ENCODE measurements around the gene CFAP97. TPM values are rescaled to one million over a fixed set of nuclear protein-coding genes. Genes with fewer than 3 reads are reported as not detected.

CFAP97 gene
- total and polyA plus RNA-seq, 9 donors: 14.1 to 57.6 (median 38.2) TPM

GRCh38 chr4:185186769-185187168, 17.0 kb downstream of the CFAP97 start:
- WGBS, 3 donors: 66 to 75% (median 71%) methylated on average over 3 of the region's 3 CpGs
- H3K4me1 ChIP-seq (ENCODE audit: insufficient read depth): peaks cover 1% of the 10 kb centered on the region
- TF ChIP-seq POLR2A (IDR thresholded peaks at IDR 0.05) (no peak), CTCF (IDR thresholded peaks at IDR 0.05) (no peak), EP300 (IDR thresholded peaks at IDR 0.05) (no peak)

GRCh38 chr4:185183622-185184281, 20.0 kb downstream of the CFAP97 start:
- Histone ChIP-seq H3K27me3 (no peaks in the 10 kb centered on the region), H3K4me1 (ENCODE audit: insufficient read depth) (peaks cover 1% of the 10 kb centered on the region), H3K36me3 (no peaks in the 10 kb centered on the region), H3K9me3 (no peaks in the 10 kb centered on the region), H3K27ac (no peak overlapping the region), H3K4me3 (no peak overlapping the region)
- WGBS, 3 donors: 24 to 31% (median 28%) methylated on average over 6 of the region's 6 CpGs
- DNase-seq: peak; percentile 70 to 90 (median 79)
- no peak for TF ChIP-seq EP300 (IDR thresholded peaks at IDR 0.05)
- TF ChIP-seq CTCF (IDR thresholded peaks at IDR 0.05): peak; percentile 66 to 77 (median 67)
- intact Hi-C loops (cut with DNase I): loop anchor here in 1 of 4 donors (5.0 kb wide), 1 partner anchor 146 kb away; no protein-coding TSS in a partner anchor

More at GRCh38 chr4:185186769-185187168, 17.0 kb downstream of the CFAP97 start:
- no peaks in the 10 kb centered on the region for H3K27me3 ChIP-seq
- no peak overlapping the region for H3K27ac ChIP-seq
- DNase-seq: no peak
- intact Hi-C loops (cut with DNase I): no loop called here
- no peak overlapping the region for H3K4me3 ChIP-seq
- no peaks in the 10 kb centered on the region for H3K9me3 ChIP-seq
- no peaks in the 10 kb centered on the region for H3K36me3 ChIP-seq

GRCh38 chr4:185182239-185182638, 21.6 kb downstream of the CFAP97 start:
- intact Hi-C loops (cut with DNase I): loop anchor here in 1 of 4 donors (5.0 kb wide), 1 partner anchor 145 kb away; no protein-coding TSS in a partner anchor
- no peak overlapping the region for H3K27ac ChIP-seq
- whole genome bisulfite sequencing, 3 donors: 72 to 78% (median 77%) methylated on average over 2 of the region's 2 CpGs
- H3K36me3 ChIP-seq: no peaks in the 10 kb centered on the region
- TF ChIP-seq CTCF (IDR thresholded peaks at IDR 0.05): no peak
- no peak for TF ChIP-seq EP300 (IDR thresholded peaks at IDR 0.05)
- TF ChIP-seq POLR2A (IDR thresholded peaks at IDR 0.05): no peak
- H3K27me3 ChIP-seq: no peaks in the 10 kb centered on the region
- peaks cover 1% of the 10 kb centered on the region for H3K4me1 ChIP-seq (ENCODE audit: insufficient read depth)
- no peak for DNase-seq
- no peak overlapping the region for H3K4me3 ChIP-seq
- no peaks in the 10 kb centered on the region for H3K9me3 ChIP-seq

GRCh38 chr4:185179488-185179887, 24.3 kb downstream of the CFAP97 start:
- TF ChIP-seq POLR2A (IDR thresholded peaks at IDR 0.05) (no peak), EP300 (IDR thresholded peaks at IDR 0.05) (no peak), CTCF (IDR thresholded peaks at IDR 0.05) (no peak)
- H3K4me3 ChIP-seq: no peak overlapping the region
- no peaks in the 10 kb centered on the region for H3K9me3 ChIP-seq
- WGBS, 3 donors: 87 to 98% (median 87%) methylated on average over 3 of the region's 3 CpGs
- H3K36me3 ChIP-seq: no peaks in the 10 kb centered on the region
- H3K27ac ChIP-seq: no peak overlapping the region
- no peak for DNase-seq
- intact Hi-C loops (cut with DNase I): no loop called here
- H3K27me3 ChIP-seq: no peaks in the 10 kb centered on the region
- H3K4me1 ChIP-seq (ENCODE audit: insufficient read depth): peaks cover 1% of the 10 kb centered on the region

Data from ovary (tissue), 9 donors.